Stimulated activated CD4-positive, alpha-beta T cell treated with anti-CD3 and anti-CD28 coated beads, Interleukin-2, amount 100 ng/mL, for 4 hours (primary cell): ENCODE measurements around the gene DPH1.

ENCODE experiments used
- DNase-seq: peaks from one replicate; pipeline ENCODE4 v3.0.0-alpha.2; 2020; ENCODE audit warnings: low read depth

The DPH1 gene

GRCh38 chr17:2062571-2063183 lies 32.7 kb downstream of the DPH1 start:
- DNase-seq, result no peak

GRCh38 chr17:2063261-2064146 lies 33.6 kb downstream of the DPH1 start:
- no peak for DNase-seq

- DNase-seq, result no peak
These were observed 34.2 kb downstream of the DPH1 start for GRCh38 chr17:2064147-2064489.

- no peak for DNase-seq
These were observed 34.6 kb downstream of the DPH1 start for GRCh38 chr17:2064520-2064971.

- no peak for DNase-seq
These were observed 35.2 kb downstream of the DPH1 start for GRCh38 chr17:2064980-2065785.

GRCh38 chr17:2065949-2066400 lies 36.0 kb downstream of the DPH1 start:
- DNase-seq, result no peak

- DNase-seq, result no peak
These were observed 37.2 kb downstream of the DPH1 start for GRCh38 chr17:2067048-2067561.

GRCh38 chr17:2067608-2068024 lies 37.7 kb downstream of the DPH1 start:
- DNase-seq, result no peak

GRCh38 chr17:2068031-2068518 lies 38.1 kb downstream of the DPH1 start:
- no peak for DNase-seq

GRCh38 chr17:2068519-2069051 lies 38.6 kb downstream of the DPH1 start:
- no peak for DNase-seq

- no peak for DNase-seq
These were observed 40.5 kb downstream of the DPH1 start for GRCh38 chr17:2070241-2071023.

- DNase-seq, result no peak
These were observed 41.1 kb downstream of the DPH1 start for GRCh38 chr17:2071024-2071385.

GRCh38 chr17:2071455-2072281 lies 41.7 kb downstream of the DPH1 start:
- no peak for DNase-seq

- no peak for DNase-seq
These were observed 45.0 kb downstream of the DPH1 start for GRCh38 chr17:2074919-2075318.

GRCh38 chr17:2075336-2076086 lies 45.6 kb downstream of the DPH1 start:
- no peak for DNase-seq

GRCh38 chr17:2076087-2076984 lies 46.4 kb downstream of the DPH1 start:
- DNase-seq, result no peak

GRCh38 chr17:2077040-2077439 lies 47.1 kb downstream of the DPH1 start:
- no peak for DNase-seq

- no peak for DNase-seq
These were observed 51.6 kb downstream of the DPH1 start for GRCh38 chr17:2081564-2081963.
